ENCODE results near the gene MAP2K5.
"Not testable (repeated sequence)": the region's sequence is repeated elsewhere in the genome, so short reads cannot be mapped to it uniquely, and the experiment has no call there.

The MAP2K5 gene

GRCh38 chr15:67592245-67592644, 49.7 kb downstream of the MAP2K5 start:
- in situ Hi-C loops (cut with MboI; ENCODE audit: low sequenced_read_pairs): no loop called here

- in situ Hi-C loops (cut with MboI; ENCODE audit: low sequenced_read_pairs): no loop called here
Observed at GRCh38 chr15:67593562-67593961, 51.1 kb downstream of the MAP2K5 start.

GRCh38 chr15:67594770-67595169, 52.3 kb downstream of the MAP2K5 start:
- in situ Hi-C loops (cut with MboI; ENCODE audit: low sequenced_read_pairs): no loop called here

GRCh38 chr15:67595572-67595971, 53.1 kb downstream of the MAP2K5 start:
- in situ Hi-C loops (cut with MboI; ENCODE audit: low sequenced_read_pairs): no loop called here

GRCh38 chr15:67601073-67601472, 58.6 kb downstream of the MAP2K5 start:
- in situ Hi-C loops (cut with MboI; ENCODE audit: low sequenced_read_pairs): no loop called here

GRCh38 chr15:67603063-67603462, 60.6 kb downstream of the MAP2K5 start:
- in situ Hi-C loops (cut with MboI; ENCODE audit: low sequenced_read_pairs): no loop called here

GRCh38 chr15:67605871-67606270, 63.4 kb downstream of the MAP2K5 start:
- in situ Hi-C loops (cut with MboI; ENCODE audit: low sequenced_read_pairs): no loop called here

- in situ Hi-C loops (cut with MboI; ENCODE audit: low sequenced_read_pairs): no loop called here
Observed at GRCh38 chr15:67606742-67607141, 64.2 kb downstream of the MAP2K5 start.

- in situ Hi-C loops (cut with MboI; ENCODE audit: low sequenced_read_pairs): no loop called here
Observed at GRCh38 chr15:67607329-67607728, 64.8 kb downstream of the MAP2K5 start.

- in situ Hi-C loops (cut with MboI; ENCODE audit: low sequenced_read_pairs): no loop called here
Observed at GRCh38 chr15:67607959-67608637, 65.6 kb downstream of the MAP2K5 start.

GRCh38 chr15:67608638-67608959, 66.1 kb downstream of the MAP2K5 start:
- in situ Hi-C loops (cut with MboI; ENCODE audit: low sequenced_read_pairs): no loop called here

- in situ Hi-C loops (cut with MboI; ENCODE audit: low sequenced_read_pairs): no loop called here
Observed at GRCh38 chr15:67611370-67612369, 69.2 kb downstream of the MAP2K5 start.

- in situ Hi-C loops (cut with MboI; ENCODE audit: low sequenced_read_pairs): no loop called here
Observed at GRCh38 chr15:67613211-67613610, 70.7 kb downstream of the MAP2K5 start.

- in situ Hi-C loops (cut with MboI; ENCODE audit: low sequenced_read_pairs): no loop called here
Observed at GRCh38 chr15:67613708-67614107, 71.2 kb downstream of the MAP2K5 start.

GRCh38 chr15:67615131-67615534, 72.6 kb downstream of the MAP2K5 start:
- in situ Hi-C loops (cut with MboI; ENCODE audit: low sequenced_read_pairs): not testable (repeated sequence)

GRCh38 chr15:67618297-67618696, 75.8 kb downstream of the MAP2K5 start:
- in situ Hi-C loops (cut with MboI; ENCODE audit: low sequenced_read_pairs): no loop called here

GRCh38 chr15:67622110-67622509, 79.6 kb downstream of the MAP2K5 start:
- in situ Hi-C loops (cut with MboI; ENCODE audit: low sequenced_read_pairs): no loop called here

- in situ Hi-C loops (cut with MboI; ENCODE audit: low sequenced_read_pairs): no loop called here
Observed at GRCh38 chr15:67632261-67632660, 89.8 kb downstream of the MAP2K5 start.

- in situ Hi-C loops (cut with MboI; ENCODE audit: low sequenced_read_pairs): not testable (repeated sequence)
Observed at GRCh38 chr15:67635950-67636349, 93.4 kb downstream of the MAP2K5 start.

- in situ Hi-C loops (cut with MboI; ENCODE audit: low sequenced_read_pairs): no loop called here
Observed at GRCh38 chr15:67639591-67639990, 97.1 kb downstream of the MAP2K5 start.

GRCh38 chr15:67641453-67641852, 99.0 kb downstream of the MAP2K5 start:
- in situ Hi-C loops (cut with MboI; ENCODE audit: low sequenced_read_pairs): no loop called here

GRCh38 chr15:67646847-67647246, 104.3 kb downstream of the MAP2K5 start:
- in situ Hi-C loops (cut with MboI; ENCODE audit: low sequenced_read_pairs): no loop called here

Measured in HL-60/S4 treated with phorbol 12-myristate 13-acetate at 8.2 ng/mL for 4 days and 3 days (cell line).